Thoracic aorta endothelial cell (primary cell): ENCODE measurements around the gene ADGRE2. TPM values are rescaled to one million over a fixed set of nuclear protein-coding genes. Genes with fewer than 3 reads are reported as not detected.

Source experiments
- small RNA-seq: library from RNA; depleted of rRNA; stranded (forward); fragments of <200 nt; gene quantifications from one replicate; pipeline ENCODE3, GENCODE V24; 2012
- total RNA-seq: library from RNA; depleted of rRNA; stranded (reverse); fragments of >200 nt; gene quantifications from 2 replicates; pipeline ENCODE4 v1.2.3, GENCODE V29; 2012

Gene ADGRE2
- total RNA-seq = not detected in 2 replicates

GRCh38 chr19:14778110-14778845 lies at the start of gene ADGRE2:
Gene ADGRE2 (minus strand): TSS chr19:14778560. CDS start chr19:14776756, 1,804 bp downstream.

GRCh38 chr19:14689598-14690503 lies 88.5 kb downstream of the ADGRE2 start, which contains the start of gene ZNF333:
Gene ZNF333 (plus strand): TSS chr19:14690048. CDS start chr19:14693492, 3,444 bp downstream.

Small RNA genes lying within 50 kb of the gene (small RNA-seq; reads per million reads assigned to genes)
- not detected for gene AC005255.1

Other genes starting within 250 kb of the ADGRE2 start
- gene TECR, start 249.0 kb downstream of the ADGRE2 start, total RNA-seq = 22.6 and 38.4 TPM in 2 replicates
- 165 and 173 TPM in 2 replicates for gene NDUFB7, start 206.5 kb downstream of the ADGRE2 start, total RNA-seq
- gene CLEC17A, start 195.5 kb downstream of the ADGRE2 start, total RNA-seq = not detected in 2 replicates
- gene ADGRE3, start 103.7 kb downstream of the ADGRE2 start, total RNA-seq = not detected in 2 replicates
- 13.4 and 14.8 TPM in 2 replicates for gene ZNF333, start 88.5 kb downstream of the ADGRE2 start, total RNA-seq
- gene OR7A5, start 56.6 kb upstream of the ADGRE2 start, total RNA-seq = not detected in 2 replicates
- not detected in 2 replicates for gene OR7C1, start 56.6 kb upstream of the ADGRE2 start, total RNA-seq
- not detected in 2 replicates for gene OR7A10, start 70.4 kb upstream of the ADGRE2 start, total RNA-seq
- gene OR7A17, start 107.6 kb upstream of the ADGRE2 start, total RNA-seq = not detected in 2 replicates
- gene OR7C2, start 162.9 kb upstream of the ADGRE2 start, total RNA-seq = not detected in 2 replicates
- gene SLC1A6, start 201.3 kb upstream of the ADGRE2 start, total RNA-seq = not detected in 2 replicates